Fibroblast of the aortic adventitia (primary cell): ENCODE data around the gene FMNL2. TPM values are rescaled to one million over a fixed set of nuclear protein-coding genes. Genes with fewer than 3 reads are reported as not detected.

Experiments used
- DNase-seq: peaks from one replicate; pipeline ENCODE4 v3.0.0-alpha.2; 2010; ENCODE audit warnings: low read depth
- H3K4me3 ChIP-seq: 2 replicates; pipeline ENCODE4 v1.5.1; 2011; ENCODE audit warnings: low read depth, mild to moderate bottlenecking, control low read depth, low read length, moderate library complexity
- total RNA-seq: library from RNA; depleted of rRNA; stranded (reverse); fragments of >200 nt; gene quantifications from 2 replicates; pipeline ENCODE4 v1.2.3, GENCODE V29; 2012; ENCODE audit warnings: low replicate concordance
- TF ChIP-seq, protein P1 (sequence below): IDR thresholded peaks from 2 replicates; pipeline ENCODE4 v1.5.1; 2011; ENCODE audit warnings: mild to moderate bottlenecking, low read length, control low read depth, inconsistent platforms; ENCODE audit not compliant: insufficient read depth

The FMNL2 gene
- total RNA-seq, 1 donor = 23.6 TPM

- DNase-seq = no peak
- TF ChIP-seq, protein P1, sequence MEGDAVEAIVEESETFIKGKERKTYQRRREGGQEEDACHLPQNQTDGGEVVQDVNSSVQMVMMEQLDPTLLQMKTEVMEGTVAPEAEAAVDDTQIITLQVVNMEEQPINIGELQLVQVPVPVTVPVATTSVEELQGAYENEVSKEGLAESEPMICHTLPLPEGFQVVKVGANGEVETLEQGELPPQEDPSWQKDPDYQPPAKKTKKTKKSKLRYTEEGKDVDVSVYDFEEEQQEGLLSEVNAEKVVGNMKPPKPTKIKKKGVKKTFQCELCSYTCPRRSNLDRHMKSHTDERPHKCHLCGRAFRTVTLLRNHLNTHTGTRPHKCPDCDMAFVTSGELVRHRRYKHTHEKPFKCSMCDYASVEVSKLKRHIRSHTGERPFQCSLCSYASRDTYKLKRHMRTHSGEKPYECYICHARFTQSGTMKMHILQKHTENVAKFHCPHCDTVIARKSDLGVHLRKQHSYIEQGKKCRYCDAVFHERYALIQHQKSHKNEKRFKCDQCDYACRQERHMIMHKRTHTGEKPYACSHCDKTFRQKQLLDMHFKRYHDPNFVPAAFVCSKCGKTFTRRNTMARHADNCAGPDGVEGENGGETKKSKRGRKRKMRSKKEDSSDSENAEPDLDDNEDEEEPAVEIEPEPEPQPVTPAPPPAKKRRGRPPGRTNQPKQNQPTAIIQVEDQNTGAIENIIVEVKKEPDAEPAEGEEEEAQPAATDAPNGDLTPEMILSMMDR = no peak
- H3K4me3 ChIP-seq = no peak overlapping the region
Observed at GRCh38 chr2:152485954-152486736, 151.2 kb downstream of the FMNL2 start.

DNA sequence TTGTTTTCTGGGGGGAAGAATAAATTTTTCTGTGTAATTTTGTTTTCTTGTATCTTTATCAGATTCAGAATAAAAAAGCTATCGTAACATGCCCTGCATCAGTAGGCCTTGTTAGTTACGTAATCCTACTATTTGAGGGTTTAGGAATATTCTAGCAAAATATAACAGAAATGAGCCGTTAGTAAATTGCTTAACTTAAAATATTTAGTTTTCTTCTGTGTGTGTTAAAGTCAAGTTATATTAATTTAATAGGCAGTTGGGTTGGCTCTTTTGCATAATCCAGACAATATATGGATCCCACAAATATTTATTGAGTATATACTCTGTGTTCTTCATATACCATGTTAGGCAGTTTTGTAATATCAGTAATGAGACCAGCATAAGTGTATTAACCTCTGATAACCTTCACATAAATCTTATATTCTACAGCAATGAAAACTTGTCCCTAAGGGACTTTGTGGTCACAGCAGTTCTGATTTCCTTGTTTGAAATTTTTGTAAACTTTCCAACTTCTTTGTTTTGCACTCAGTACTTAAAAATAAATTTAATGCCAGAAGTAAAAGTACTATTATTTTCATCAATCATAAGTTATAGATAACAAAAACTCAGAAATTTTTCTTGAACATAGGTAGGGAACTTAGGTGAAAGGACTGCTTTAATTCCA lies 151.9 kb downstream of the FMNL2 start:
- DNase-seq = no peak
- H3K4me3 ChIP-seq = no peak overlapping the region
- TF ChIP-seq, protein P1 = no peak

DNA sequence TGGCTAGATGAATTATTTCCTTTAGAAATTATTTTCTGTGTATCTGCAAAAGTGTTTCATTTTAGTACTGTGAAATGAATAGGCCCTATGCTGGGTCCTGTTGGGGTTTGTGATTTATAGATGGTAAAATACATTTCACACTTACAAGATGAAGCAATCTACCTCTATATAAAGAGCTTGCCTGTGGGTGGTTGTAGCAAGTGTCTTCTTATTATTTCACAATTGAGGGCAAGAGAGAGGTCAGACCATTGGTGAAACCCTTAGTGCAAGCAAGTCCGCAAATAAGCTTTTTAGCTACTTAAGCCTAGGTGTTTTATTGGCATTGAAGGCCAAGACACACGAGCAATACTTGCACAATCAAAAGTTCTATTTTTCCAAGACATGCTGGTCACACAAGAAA lies 153.1 kb downstream of the FMNL2 start:
- TF ChIP-seq, protein P1 = no peak
- no peak overlapping the region for H3K4me3 ChIP-seq
- no peak for DNase-seq

GRCh38 chr2:152489364-152489763 lies 154.4 kb downstream of the FMNL2 start:
- no peak for DNase-seq
- H3K4me3 ChIP-seq = no peak overlapping the region
- TF ChIP-seq, protein P1 = no peak

DNA sequence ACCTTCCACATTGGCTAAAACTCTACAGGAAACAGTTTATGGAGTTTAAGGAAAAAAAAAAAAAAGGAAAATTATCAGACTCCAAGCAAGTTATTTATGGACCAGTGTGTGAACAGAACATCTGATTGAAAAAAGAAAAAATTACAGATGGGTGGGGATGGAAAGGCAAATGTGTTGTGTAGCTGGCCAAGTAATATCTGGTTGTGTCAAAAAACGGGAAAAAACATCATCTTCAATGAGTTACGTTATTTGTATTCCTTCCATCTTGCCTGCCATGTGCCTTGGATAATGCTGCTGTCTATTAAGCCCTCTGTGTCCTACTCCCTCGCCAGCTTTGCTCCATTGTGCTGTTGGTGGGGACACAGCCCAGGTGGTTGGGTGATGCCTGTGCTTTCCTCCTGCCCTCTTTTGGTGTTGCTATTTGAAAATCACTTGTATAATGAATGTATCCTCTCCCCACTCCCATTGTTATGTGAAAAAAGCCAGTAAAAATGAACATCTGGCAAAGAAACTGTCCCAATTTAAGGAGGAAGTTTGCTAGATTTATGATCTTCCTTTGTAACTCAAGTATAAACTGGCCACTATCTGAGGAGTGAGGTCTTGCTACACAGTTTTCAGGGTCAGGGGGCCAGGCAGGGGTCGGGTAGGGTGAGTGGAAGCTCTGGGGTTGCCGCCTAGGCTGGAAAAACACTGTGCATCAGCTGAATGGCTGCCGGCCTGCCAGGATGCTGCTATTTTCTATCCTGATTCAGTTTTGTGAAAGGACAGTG lies 155.9 kb downstream of the FMNL2 start:
- TF ChIP-seq, protein P1 = no peak
- no peak for DNase-seq
- no peak overlapping the region for H3K4me3 ChIP-seq

- H3K4me3 ChIP-seq = no peak overlapping the region
- TF ChIP-seq, protein P1 = no peak
- DNase-seq = no peak
Observed at GRCh38 chr2:152492131-152492530, 157.2 kb downstream of the FMNL2 start.
